K562 (cell line): ENCODE data around the gene PHLDA3. TPM values are rescaled to one million over a fixed set of nuclear protein-coding genes. Genes with fewer than 3 reads are reported as not detected.

Source experiments
- FUS ChIP-seq: fragments of 200-400 bp; formaldehyde crosslinking; optimal IDR thresholded peaks from 2 replicates; pipeline ENCODE3; 2017; ENCODE audit warnings: low read depth, low read length
- GATAD2A ChIP-seq: fragments of 450-650 bp; IDR thresholded peaks from 2 replicates; pipeline ENCODE4 v1.6.1; 2017
- GTF2F1 ChIP-seq: IDR thresholded peaks from 2 replicates; pipeline ENCODE4 v1.6.1; 2011; ENCODE audit warnings: low read depth, low read length, improper control_type of control experiment
- HCFC1 ChIP-seq: IDR thresholded peaks from 2 replicates; pipeline ENCODE4 v1.6.1; 2012; ENCODE audit warnings: low read depth, low read length, improper control_type of control experiment
- HNRNPL ChIP-seq: fragments of 200-400 bp; formaldehyde crosslinking; IDR thresholded peaks from 2 replicates; pipeline ENCODE4 v1.6.1; 2017; ENCODE audit warnings: low read depth, mild to moderate bottlenecking, low read length
- HNRNPLL ChIP-seq: fragments of 200-400 bp; formaldehyde crosslinking; IDR thresholded peaks from 2 replicates; pipeline ENCODE4 v1.6.1; 2017; ENCODE audit warnings: low read length, low read depth, mild to moderate bottlenecking; ENCODE audit not compliant: poor library complexity, severe bottlenecking
- HNRNPUL1 ChIP-seq: fragments of 200-400 bp; formaldehyde crosslinking; IDR thresholded peaks from 2 replicates; pipeline ENCODE4 v1.6.1; 2017; ENCODE audit warnings: low read length
- ILK ChIP-seq: fragments of 450-650 bp; IDR thresholded peaks from 2 replicates; pipeline ENCODE4 v1.6.1; 2016; ENCODE audit warnings: missing genetic modification characterization, low read depth, mild to moderate bottlenecking, missing compliant biosample characterization, moderate library complexity, borderline replicate concordance
- KDM4B ChIP-seq, 2 experiments: fragments of 450-650 bp in 1 of 2; sonication (generic) in 1 of 2; IDR thresholded peaks; 2 replicates each; pipeline ENCODE4 v1.6.1; 2016 to 2017; ENCODE audit warnings: borderline replicate concordance in 2 of 2, antibody characterized with exemption in 1 of 2, low read depth in 1 of 2, mild to moderate bottlenecking in 1 of 2
- KLF6 ChIP-seq: fragments of 250-450 bp; sonication (Bioruptor Pico); IDR thresholded peaks from 2 replicates; pipeline ENCODE4 v1.4.0; 2020; ENCODE audit warnings: mild to moderate bottlenecking, moderate library complexity, borderline replicate concordance
- LARP7 ChIP-seq: fragments of 450-650 bp; IDR thresholded peaks from 2 replicates; pipeline ENCODE4 v1.6.1; 2016
- MECOM ChIP-seq: fragments of 250-450 bp; sonication (Bioruptor Pico); IDR thresholded peaks from 2 replicates; pipeline ENCODE4 v1.8.0; 2022; ENCODE audit warnings: inconsistent platforms
- MTA2 ChIP-seq: fragments of 450-650 bp; IDR thresholded peaks from 2 replicates; pipeline ENCODE4 v1.6.1; 2016; ENCODE audit warnings: low read depth
- MXI1 ChIP-seq: IDR thresholded peaks from 2 replicates; pipeline ENCODE4 v1.6.1; 2011; ENCODE audit warnings: low read depth, mild to moderate bottlenecking, improper control_type of control experiment, low read length
- NFATC3 ChIP-seq: fragments of 450-650 bp; IDR thresholded peaks from 2 replicates; pipeline ENCODE4 v1.6.1; 2017; ENCODE audit warnings: mild to moderate bottlenecking
- PHF21A ChIP-seq: fragments of 450-650 bp; IDR thresholded peaks from 2 replicates; pipeline ENCODE4 v1.6.1; 2017; ENCODE audit warnings: low read depth, borderline replicate concordance
- SAFB ChIP-seq: fragments of 200-400 bp; formaldehyde crosslinking; IDR thresholded peaks from 2 replicates; pipeline ENCODE4 v1.6.1; 2017; ENCODE audit warnings: low read depth, low read length, borderline replicate concordance
- SIX5 ChIP-seq, 2 experiments: IDR thresholded peaks; 2 replicates each; pipeline ENCODE4 v1.6.1; 2011; ENCODE audit warnings: low read length in 2 of 2, borderline replicate concordance in 1 of 2, low read depth in 1 of 2, mild to moderate bottlenecking in 1 of 2, moderate library complexity in 1 of 2; ENCODE audit not compliant: insufficient read depth in 1 of 2
- SMARCA4 ChIP-seq: fragments of 450-650 bp; IDR thresholded peaks from 2 replicates; pipeline ENCODE4 v1.6.1; 2016
- TRIM24 ChIP-seq, 2 experiments: fragments of 450-650 bp; IDR thresholded peaks; 2 replicates each; pipeline ENCODE4 v1.6.1; 2016
- ZNF133 ChIP-seq: fragments of 250-450 bp; sonication (Bioruptor Pico); IDR thresholded peaks from 2 replicates; pipeline ENCODE4 v1.4.0; 2020; ENCODE audit warnings: mild to moderate bottlenecking
- polyA plus RNA-seq, 8 experiments: library from polyadenylated mRNA; depleted of rRNA in 4 of 8; stranded (reverse) in 5 of 8; unstranded in 3 of 8; fragments of >200 nt; fragmentation: Nextera tagmentation in 2 of 8; fragmentation: Illumina TruSeq in 1 of 8; extraction: Ambion mirVana in 2 of 8; extraction: Trizol in 1 of 8; gene quantifications; 2 replicates each; pipeline versions ENCODE4 v1.2.1 to v1.2.3, GENCODE V29; 2011 to 2014; ENCODE audit warnings: inconsistent platforms in 1 of 8, missing spikeins in 1 of 8
- total RNA-seq, 7 experiments: library from RNA; depleted of rRNA in 6 of 7; stranded (reverse); fragments of >200 nt in 6 of 7; fragmentation: Illumina TruSeq in 2 of 7; extraction: Trizol in 2 of 7; gene quantifications; 2 replicates each; pipeline versions ENCODE4 v1.2.1 to v1.2.3, GENCODE V29; 2011 to 2021; ENCODE audit warnings: low replicate concordance in 1 of 7
- TF ChIP-seq, protein P1 (sequence below): IDR thresholded peaks from 2 replicates; pipeline ENCODE4 v1.6.1; 2011; ENCODE audit warnings: borderline replicate concordance, low read depth, mild to moderate bottlenecking, moderate library complexity, low read length; ENCODE audit not compliant: insufficient read depth, poor library complexity, severe bottlenecking
- TF ChIP-seq, protein P2 (sequence below): fragments of 450-650 bp; formaldehyde crosslinking; IDR thresholded peaks from 2 replicates; pipeline ENCODE4 v1.4.0; 2020; ENCODE audit warnings: mild to moderate bottlenecking, mixed read lengths
- TF ChIP-seq, protein P3 (sequence below): sonication (generic); formaldehyde crosslinking; IDR thresholded peaks from 2 replicates; pipeline ENCODE4 v1.8.0; 2022; ENCODE audit warnings: missing genetic modification reagents, mild to moderate bottlenecking, borderline replicate concordance

The PHLDA3 gene
- total and polyA plus RNA-seq, 9 of the 15 experiments (the other 6 are each of a cell fraction or from before 2014, with no cell fraction given) = 0.11 to 0.27 TPM; not detected in 7

DNA sequence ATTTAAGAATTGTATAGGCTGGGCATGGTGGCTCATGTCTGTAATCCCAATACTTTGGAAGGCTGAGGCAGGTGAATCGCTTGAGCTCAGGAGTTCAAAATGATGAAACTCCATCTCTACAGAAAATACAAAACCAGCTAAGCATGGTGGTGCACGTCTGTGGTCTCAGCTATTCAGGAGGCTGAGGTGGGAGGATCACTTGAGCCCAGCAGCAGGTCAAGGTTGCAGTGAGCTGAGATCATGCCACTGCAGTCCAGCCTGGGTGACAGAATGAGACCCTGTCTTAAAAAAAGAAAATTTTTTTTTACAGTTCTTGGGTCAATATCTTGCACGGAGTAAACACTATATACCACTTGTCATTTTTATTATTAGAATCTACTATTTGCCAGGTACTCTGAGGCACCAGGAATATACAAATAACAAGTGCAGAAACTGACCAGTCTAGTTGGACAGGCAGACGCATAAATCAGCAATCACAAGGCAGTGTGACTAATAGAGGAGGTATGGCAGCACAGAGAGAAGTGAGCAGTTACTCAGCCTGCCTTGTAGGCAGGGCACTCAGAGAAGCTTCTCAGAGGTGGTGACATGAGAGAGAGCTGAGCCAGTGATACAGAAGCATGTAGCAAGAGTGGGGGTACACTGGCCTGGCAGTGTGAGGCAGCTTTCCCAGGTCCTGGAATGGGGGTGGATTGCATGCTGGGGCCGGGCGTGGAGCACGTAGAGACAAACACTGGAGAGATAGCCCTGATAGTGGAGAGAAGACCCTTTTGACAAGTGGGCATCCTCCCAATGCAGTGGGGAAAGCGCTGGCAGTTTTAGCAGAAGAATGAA lies 8.0 kb downstream of the PHLDA3 start (continued):
- TF ChIP-seq, protein P1, sequence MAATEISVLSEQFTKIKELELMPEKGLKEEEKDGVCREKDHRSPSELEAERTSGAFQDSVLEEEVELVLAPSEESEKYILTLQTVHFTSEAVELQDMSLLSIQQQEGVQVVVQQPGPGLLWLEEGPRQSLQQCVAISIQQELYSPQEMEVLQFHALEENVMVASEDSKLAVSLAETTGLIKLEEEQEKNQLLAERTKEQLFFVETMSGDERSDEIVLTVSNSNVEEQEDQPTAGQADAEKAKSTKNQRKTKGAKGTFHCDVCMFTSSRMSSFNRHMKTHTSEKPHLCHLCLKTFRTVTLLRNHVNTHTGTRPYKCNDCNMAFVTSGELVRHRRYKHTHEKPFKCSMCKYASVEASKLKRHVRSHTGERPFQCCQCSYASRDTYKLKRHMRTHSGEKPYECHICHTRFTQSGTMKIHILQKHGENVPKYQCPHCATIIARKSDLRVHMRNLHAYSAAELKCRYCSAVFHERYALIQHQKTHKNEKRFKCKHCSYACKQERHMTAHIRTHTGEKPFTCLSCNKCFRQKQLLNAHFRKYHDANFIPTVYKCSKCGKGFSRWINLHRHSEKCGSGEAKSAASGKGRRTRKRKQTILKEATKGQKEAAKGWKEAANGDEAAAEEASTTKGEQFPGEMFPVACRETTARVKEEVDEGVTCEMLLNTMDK = no peak
- TF ChIP-seq KDM4B (IDR thresholded peaks at IDR 0.05; ENCODE audit: borderline replicate concordance in 2 of 2, low read depth in 1 of 2) (0 out of 4 replicates have a peak, but pooled peaks of 1 of the 2 experiments have one; percentile 3), ILK (tag) (no peak), MTA2 (no peak), NFATC3 (no peak), SMARCA4 (peak; percentile 70), MECOM (no peak), MXI1 (no peak), HNRNPLL (no peak), HNRNPL (no peak), GATAD2A (no peak), PHF21A (no peak), HCFC1 (no peak), SAFB (no peak), SIX5 (IDR thresholded peaks at IDR 0.05; ENCODE audit: borderline replicate concordance in 1 of 2, insufficient read depth in 1 of 2, low read depth in 1 of 2, low read length in 2 of 2) (no peak), KLF6 (no peak), TRIM24 (IDR thresholded peaks at IDR 0.05) (no peak), GTF2F1 (no peak), ZNF133 (CRISPR knock-in tag) (no peak), LARP7 (no peak), HNRNPUL1 (no peak), FUS (no peak)
- TF ChIP-seq, protein P2, sequence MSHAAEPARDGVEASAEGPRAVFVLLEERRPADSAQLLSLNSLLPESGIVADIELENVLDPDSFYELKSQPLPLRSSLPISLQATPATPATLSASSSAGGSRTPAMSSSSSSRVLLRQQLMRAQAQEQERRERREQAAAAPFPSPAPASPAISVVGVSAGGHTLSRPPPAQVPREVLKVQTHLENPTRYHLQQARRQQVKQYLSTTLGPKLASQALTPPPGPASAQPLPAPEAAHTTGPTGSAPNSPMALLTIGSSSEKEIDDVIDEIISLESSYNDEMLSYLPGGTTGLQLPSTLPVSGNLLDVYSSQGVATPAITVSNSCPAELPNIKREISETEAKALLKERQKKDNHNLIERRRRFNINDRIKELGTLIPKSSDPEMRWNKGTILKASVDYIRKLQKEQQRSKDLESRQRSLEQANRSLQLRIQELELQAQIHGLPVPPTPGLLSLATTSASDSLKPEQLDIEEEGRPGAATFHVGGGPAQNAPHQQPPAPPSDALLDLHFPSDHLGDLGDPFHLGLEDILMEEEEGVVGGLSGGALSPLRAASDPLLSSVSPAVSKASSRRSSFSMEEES (CRISPR knock-in tag) = no peak
- TF ChIP-seq, protein P3, sequence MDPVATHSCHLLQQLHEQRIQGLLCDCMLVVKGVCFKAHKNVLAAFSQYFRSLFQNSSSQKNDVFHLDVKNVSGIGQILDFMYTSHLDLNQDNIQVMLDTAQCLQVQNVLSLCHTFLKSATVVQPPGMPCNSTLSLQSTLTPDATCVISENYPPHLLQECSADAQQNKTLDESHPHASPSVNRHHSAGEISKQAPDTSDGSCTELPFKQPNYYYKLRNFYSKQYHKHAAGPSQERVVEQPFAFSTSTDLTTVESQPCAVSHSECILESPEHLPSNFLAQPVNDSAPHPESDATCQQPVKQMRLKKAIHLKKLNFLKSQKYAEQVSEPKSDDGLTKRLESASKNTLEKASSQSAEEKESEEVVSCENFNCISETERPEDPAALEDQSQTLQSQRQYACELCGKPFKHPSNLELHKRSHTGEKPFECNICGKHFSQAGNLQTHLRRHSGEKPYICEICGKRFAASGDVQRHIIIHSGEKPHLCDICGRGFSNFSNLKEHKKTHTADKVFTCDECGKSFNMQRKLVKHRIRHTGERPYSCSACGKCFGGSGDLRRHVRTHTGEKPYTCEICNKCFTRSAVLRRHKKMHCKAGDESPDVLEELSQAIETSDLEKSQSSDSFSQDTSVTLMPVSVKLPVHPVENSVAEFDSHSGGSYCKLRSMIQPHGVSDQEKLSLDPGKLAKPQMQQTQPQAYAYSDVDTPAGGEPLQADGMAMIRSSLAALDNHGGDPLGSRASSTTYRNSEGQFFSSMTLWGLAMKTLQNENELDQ = no peak
